OCI-LY3 (cell line): Measurements from ENCODE around the gene STRIT1.

Source experiments
- H2AFZ ChIP-seq: fragments of 200-600, 300-600 bp; shearing (Covaris generic); 2 replicates; pipeline ENCODE4 v1.6.0; 2014; ENCODE audit warnings: antibody characterized with exemption, low read depth, low read length
- H3K27ac ChIP-seq: fragments of 200-600, 300-600 bp; sonication (generic); 2 replicates; pipeline ENCODE4 v1.5.1; 2014; ENCODE audit warnings: mild to moderate bottlenecking, low read length, moderate library complexity, mixed read lengths
- H3K27me3 ChIP-seq: fragments of 200-600, 300-600 bp; sonication (generic); 2 replicates; pipeline ENCODE4 v1.6.1; 2014; ENCODE audit warnings: low read depth, low read length, mixed read lengths
- H3K36me3 ChIP-seq: fragments of 200-600, 300-600 bp; sonication (generic); replicated peaks from 2 replicates; pipeline ENCODE3; 2014; ENCODE audit warnings: low read depth, low read length, mixed read lengths
- H3K4me1 ChIP-seq: fragments of 300-600, 200-600 bp; sonication (generic); 2 replicates; pipeline ENCODE4 v1.6.1; 2014; ENCODE audit warnings: low read length, mixed read lengths
- H3K4me2 ChIP-seq: fragments of 200-600, 300-600 bp; sonication (generic); 2 replicates; pipeline ENCODE4 v1.6.1; 2014; ENCODE audit warnings: low read length, mixed read lengths
- H3K4me3 ChIP-seq: fragments of 300-600, 200-600 bp; sonication (generic); 2 replicates; pipeline ENCODE4 v1.5.1; 2014; ENCODE audit warnings: antibody characterized with exemption, mild to moderate bottlenecking, low read length, moderate library complexity
- H3K79me2 ChIP-seq: fragments of 300-600, 200-600 bp; shearing (Covaris generic); 2 replicates; pipeline ENCODE4 v1.6.1; 2014; ENCODE audit warnings: mild to moderate bottlenecking, low read length, mixed read lengths
- H3K9ac ChIP-seq: fragments of 300-600, 200-600 bp; shearing (Covaris generic); 2 replicates; pipeline ENCODE4 v1.6.0; 2014; ENCODE audit warnings: mild to moderate bottlenecking, low read length, moderate library complexity
- H3K9me3 ChIP-seq: fragments of 200-600, 300-600 bp; shearing (Covaris generic); 2 replicates; pipeline ENCODE4 v1.6.1; 2014; ENCODE audit warnings: low read length, mixed read lengths; ENCODE audit not compliant: insufficient read depth
- H4K20me1 ChIP-seq: fragments of 200-600, 300-600 bp; sonication (generic); 2 replicates; pipeline ENCODE4 v1.6.1; 2016; ENCODE audit warnings: low read length, mixed read lengths; ENCODE audit not compliant: insufficient read depth
- CTCF ChIP-seq: fragments of 200-600, 300-600 bp; sonication (generic); IDR thresholded peaks from 2 replicates; pipeline ENCODE4 v1.5.1; 2014; ENCODE audit warnings: antibody characterized with exemption, low read length, low read depth
- EZH2phosphoT487 ChIP-seq: fragments of 200-600 bp; shearing (Covaris generic); IDR thresholded peaks from 2 replicates; pipeline ENCODE4 v1.6.1; 2018; ENCODE audit warnings: antibody characterized with exemption, mixed run types, low read depth

STRIT1 gene

GRCh38 chr3:155334914-155335723, 41.6 kb upstream of the STRIT1 start:
- no peak for TF ChIP-seq EZH2phosphoT487
- TF ChIP-seq CTCF, result no peak
- Histone ChIP-seq H3K4me3 (no peak overlapping the region), H3K4me2 (no peak overlapping the region), H3K27ac (no peak overlapping the region), H3K36me3 (no peaks in the 10 kb centered on the region), H3K79me2 (no peaks in the 10 kb centered on the region), H3K27me3 (no peaks in the 10 kb centered on the region), H3K9me3 (no peaks in the 10 kb centered on the region), H3K9ac (no peak overlapping the region), H4K20me1 (no peaks in the 10 kb centered on the region), H3K4me1 (no peaks in the 10 kb centered on the region), H2AFZ (no peak overlapping the region)

GRCh38 chr3:155334215-155334913, 40.9 kb upstream of the STRIT1 start:
- H3K4me2 ChIP-seq, result no peak overlapping the region
- H3K27ac ChIP-seq, result no peak overlapping the region
- H3K9ac ChIP-seq, result no peak overlapping the region
- H3K27me3 ChIP-seq, result no peaks in the 10 kb centered on the region
- no peaks in the 10 kb centered on the region for H3K9me3 ChIP-seq
- no peaks in the 10 kb centered on the region for H4K20me1 ChIP-seq
- TF ChIP-seq EZH2phosphoT487, result no peak
- TF ChIP-seq CTCF, result no peak
- H2AFZ ChIP-seq, result no peak overlapping the region
- no peaks in the 10 kb centered on the region for H3K36me3 ChIP-seq
- no peak overlapping the region for H3K4me3 ChIP-seq
- no peaks in the 10 kb centered on the region for H3K79me2 ChIP-seq
- no peaks in the 10 kb centered on the region for H3K4me1 ChIP-seq

- no peak overlapping the region for H3K9ac ChIP-seq
- no peak overlapping the region for H3K4me2 ChIP-seq
- H3K36me3 ChIP-seq, result no peaks in the 10 kb centered on the region
- H3K4me1 ChIP-seq, result no peaks in the 10 kb centered on the region
- TF ChIP-seq EZH2phosphoT487 (no peak), CTCF (no peak)
- H3K79me2 ChIP-seq, result no peaks in the 10 kb centered on the region
- no peaks in the 10 kb centered on the region for H4K20me1 ChIP-seq
- no peaks in the 10 kb centered on the region for H3K9me3 ChIP-seq
- no peaks in the 10 kb centered on the region for H3K27me3 ChIP-seq
- H2AFZ ChIP-seq, result no peak overlapping the region
- H3K4me3 ChIP-seq, result no peak overlapping the region
- H3K27ac ChIP-seq, result no peak overlapping the region
These were observed 39.2 kb upstream of the STRIT1 start for GRCh38 chr3:155332716-155333115.

- Histone ChIP-seq H3K27me3 (no peaks in the 10 kb centered on the region), H3K4me2 (no peak overlapping the region), H3K36me3 (no peaks in the 10 kb centered on the region), H3K79me2 (no peaks in the 10 kb centered on the region), H3K4me1 (no peaks in the 10 kb centered on the region), H3K27ac (no peak overlapping the region), H3K9me3 (no peaks in the 10 kb centered on the region), H2AFZ (no peak overlapping the region), H3K4me3 (no peak overlapping the region), H4K20me1 (no peaks in the 10 kb centered on the region), H3K9ac (no peak overlapping the region)
- no peak for TF ChIP-seq EZH2phosphoT487
These were observed 37.6 kb upstream of the STRIT1 start for GRCh38 chr3:155331078-155331477.
